H1 (cell line): ENCODE results near the gene SMIM1. TPM values are rescaled to one million over a fixed set of nuclear protein-coding genes. Genes with fewer than 3 reads are reported as not detected.

ENCODE experiments used
- CTCF ChIA-PET: fragments of 300-600 bp; sonication (Branson Sonifier 250); formaldehyde crosslinking; loops from one replicate; lab custom pipeline; 2021; ENCODE audit not compliant: partially characterized antibody; lab: Charles Lee
- POLR2A ChIA-PET: fragments of 300-600 bp; sonication (Branson Sonifier 250); formaldehyde crosslinking; loops from one replicate; lab custom pipeline; 2021; ENCODE audit warnings: inconsistent platforms; ENCODE audit not compliant: partially characterized antibody; lab: Charles Lee
- DNase-seq, 2 experiments: peaks; one replicate each; pipeline versions ENCODE4 v3.0.0 to v3.0.0-alpha.2; 2010 to 2022; ENCODE audit warnings: low spot score in 2 of 2, low read depth in 1 of 2, mixed read lengths in 1 of 2
- FAIRE-seq: peaks from 2 replicates; lab custom pipeline; 2011; peaks lifted over from hg19 to GRCh38; lab: Jason Lieb, UNC
- H2AFZ ChIP-seq: 2 replicates; pipeline ENCODE4 v1.8.1; 2012; ENCODE audit warnings: low read length, inconsistent platforms
- H2AK5ac ChIP-seq: 2 replicates; pipeline ENCODE4 v1.6.1; 2013; ENCODE audit warnings: low read depth, low read length
- H2BK120ac ChIP-seq: replicated peaks from 2 replicates; pipeline ENCODE3; 2013; ENCODE audit warnings: low read depth, low read length, inconsistent platforms
- H2BK12ac ChIP-seq: 2 replicates; pipeline ENCODE4 v1.6.1; 2013; ENCODE audit warnings: low read depth, low read length
- H2BK15ac ChIP-seq: 2 replicates; pipeline ENCODE4 v1.6.1; 2013; ENCODE audit warnings: low read length
- H2BK20ac ChIP-seq: 2 replicates; pipeline ENCODE4 v1.6.1; 2013; ENCODE audit warnings: low read length
- H2BK5ac ChIP-seq: 2 replicates; pipeline ENCODE4 v1.6.1; 2013; ENCODE audit warnings: low read depth, low read length
- H3K14ac ChIP-seq: 2 replicates; pipeline ENCODE4 v1.6.1; 2013; ENCODE audit warnings: inconsistent platforms; ENCODE audit not compliant: insufficient read length
- H3K18ac ChIP-seq: 2 replicates; pipeline ENCODE4 v1.6.1; 2013; ENCODE audit warnings: low read length; ENCODE audit errors: extremely low read depth
- H3K23ac ChIP-seq: 2 replicates; pipeline ENCODE4 v1.6.1; 2013; ENCODE audit warnings: inconsistent platforms; ENCODE audit not compliant: insufficient read length
- H3K23me2 ChIP-seq: 2 replicates; pipeline ENCODE4 v1.6.1; 2013; ENCODE audit warnings: low read depth, low read length
- H3K27ac ChIP-seq: 2 replicates; pipeline ENCODE4 v1.6.1; 2011; ENCODE audit warnings: low read depth, low read length, inconsistent platforms
- H3K27me3 ChIP-seq, 4 experiments: replicated peaks in 1 of 4; 1 replicate in 1 of 4; 2 replicates in 3 of 4; pipeline versions ENCODE4 v1.6.1 to v1.8.1; 2011 to 2013; ENCODE audit warnings: low read length in 3 of 4, mild to moderate bottlenecking in 3 of 4, inconsistent platforms in 2 of 4, mixed read lengths in 2 of 4, moderate library complexity in 1 of 4; ENCODE audit not compliant: control insufficient read depth in 3 of 4, insufficient read depth in 3 of 4; ENCODE audit errors: extremely low read depth in 1 of 4
- H3K36me3 ChIP-seq, 4 experiments: 2 replicates each; pipeline versions ENCODE4 v1.6.1 to v1.8.1; 2011 to 2013; ENCODE audit warnings: mild to moderate bottlenecking in 4 of 4, low read length in 3 of 4, moderate library complexity in 2 of 4, control low read depth in 1 of 4, inconsistent platforms in 1 of 4; ENCODE audit not compliant: insufficient read depth in 4 of 4, control insufficient read depth in 2 of 4
- H3K4ac ChIP-seq: replicated peaks from 2 replicates; pipeline ENCODE3; 2013; ENCODE audit warnings: low read length, low read depth, mixed read lengths, inconsistent platforms; ENCODE audit not compliant: insufficient read length
- H3K4me1 ChIP-seq, 4 experiments: replicated peaks in 1 of 4; 1 replicate in 1 of 4; 2 replicates in 3 of 4; pipeline versions ENCODE4 v1.6.1 to v1.8.1; 2011 to 2013; ENCODE audit warnings: low read length in 3 of 4, inconsistent platforms in 2 of 4, mixed read lengths in 1 of 4; ENCODE audit not compliant: insufficient read depth in 4 of 4, control insufficient read depth in 3 of 4
- H3K4me2 ChIP-seq, 2 experiments: 2 replicates each; pipeline versions ENCODE4 v1.6.1 to v1.8.1; 2011 to 2013; ENCODE audit warnings: low read depth in 2 of 2, low read length in 2 of 2, control low read depth in 1 of 2, inconsistent platforms in 1 of 2, mild to moderate bottlenecking in 1 of 2; ENCODE audit not compliant: insufficient read depth in 1 of 2
- H3K4me3 ChIP-seq, 4 experiments: fragments of 200-600, 300-600 bp in 1 of 4; sonication (generic), shearing (Covaris generic), sonication (Bioruptor Twin) in 1 of 4; 2 replicates each; pipeline versions ENCODE4 v1.5.1 to v1.8.1; 2011 to 2016; ENCODE audit warnings: low read length in 4 of 4, low read depth in 3 of 4, control low read depth in 2 of 4, inconsistent platforms in 2 of 4, mild to moderate bottlenecking in 2 of 4, mixed read lengths in 1 of 4, moderate library complexity in 1 of 4; ENCODE audit not compliant: insufficient read depth in 2 of 4; ENCODE audit errors: extremely low read depth in 1 of 4
- H3K56ac ChIP-seq: replicated peaks from 2 replicates; pipeline ENCODE3; 2013; ENCODE audit warnings: low read depth, mild to moderate bottlenecking, mixed read lengths, low read length, inconsistent platforms; ENCODE audit not compliant: insufficient read length
- H3K79me1 ChIP-seq: 2 replicates; pipeline ENCODE4 v1.6.1; 2013; ENCODE audit warnings: low read depth, low read length, control low read depth
- H3K79me2 ChIP-seq, 2 experiments: 2 replicates each; pipeline versions ENCODE4 v1.6.1 to v1.8.1; 2012 to 2013; ENCODE audit warnings: low read length in 2 of 2, mild to moderate bottlenecking in 2 of 2, inconsistent platforms in 1 of 2; ENCODE audit not compliant: insufficient read depth in 2 of 2, control insufficient read depth in 1 of 2
- H3K9ac ChIP-seq, 4 experiments: replicated peaks in 1 of 4; 1 replicate in 1 of 4; 2 replicates in 3 of 4; pipeline versions ENCODE4 v1.6.1 to v1.8.1; 2011 to 2013; ENCODE audit warnings: low read depth in 3 of 4, low read length in 3 of 4, control low read depth in 2 of 4, mild to moderate bottlenecking in 2 of 4, moderate library complexity in 2 of 4, inconsistent platforms in 1 of 4; ENCODE audit errors: extremely low read depth in 1 of 4
- H3K9me3 ChIP-seq, 2 experiments: 2 replicates each; pipeline versions ENCODE4 v1.6.1 to v1.8.1; 2012 to 2013; ENCODE audit warnings: mild to moderate bottlenecking in 2 of 2, moderate library complexity in 2 of 2, control low read depth in 1 of 2, inconsistent platforms in 1 of 2, low read depth in 1 of 2, low read length in 1 of 2, mixed read lengths in 1 of 2; ENCODE audit not compliant: insufficient read depth in 2 of 2
- H4K20me1 ChIP-seq, 2 experiments: replicated peaks in 1 of 2; 2 replicates each; pipeline versions ENCODE3 to v1.8.1; 2011 to 2013; ENCODE audit warnings: inconsistent platforms in 2 of 2, low read length in 2 of 2, mild to moderate bottlenecking in 1 of 2; ENCODE audit not compliant: insufficient read depth in 2 of 2, control insufficient read depth in 1 of 2
- H4K5ac ChIP-seq: 2 replicates; pipeline ENCODE4 v1.6.1; 2013; ENCODE audit warnings: low read length, low read depth, mixed read lengths, inconsistent platforms; ENCODE audit not compliant: insufficient read length
- H4K8ac ChIP-seq: 2 replicates; pipeline ENCODE4 v1.8.0; 2013; ENCODE audit warnings: mild to moderate bottlenecking, moderate library complexity, low read length, inconsistent platforms; ENCODE audit not compliant: insufficient read depth; ENCODE audit errors: extremely low read depth
- H4K91ac ChIP-seq: replicated peaks from 2 replicates; pipeline ENCODE3; 2013; ENCODE audit warnings: low read length, mixed read lengths, inconsistent platforms; ENCODE audit not compliant: insufficient read length
- CHD2 ChIP-seq: IDR thresholded peaks from 2 replicates; pipeline ENCODE4 v1.6.1; 2012; ENCODE audit warnings: low read length, improper control_type of control experiment
- CTBP2 ChIP-seq: IDR thresholded peaks from 2 replicates; pipeline ENCODE4 v1.7.0; 2011; ENCODE audit warnings: borderline replicate concordance, mild to moderate bottlenecking, moderate library complexity, mixed read lengths, low read length; ENCODE audit not compliant: insufficient read depth, insufficient read length
- HDAC2 ChIP-seq, 2 experiments: fragments of 300-600 bp in 1 of 2; sonication (generic) in 1 of 2; IDR thresholded peaks; 2 replicates each; pipeline ENCODE4 v1.6.1; 2011 to 2012; ENCODE audit warnings: low read depth in 2 of 2, low read length in 2 of 2, mild to moderate bottlenecking in 2 of 2, moderate library complexity in 2 of 2, borderline replicate concordance in 1 of 2, inconsistent platforms in 1 of 2
- NANOG ChIP-seq: IDR thresholded peaks from 2 replicates; pipeline ENCODE4 v1.6.1; 2011; ENCODE audit warnings: low read length, low read depth, mild to moderate bottlenecking, inconsistent platforms; ENCODE audit not compliant: insufficient read depth, poor library complexity, severe bottlenecking
- POLR2A ChIP-seq, 2 experiments: IDR thresholded peaks; 1 replicate in 1 of 2; 2 replicates in 1 of 2; pipeline ENCODE4 v1.6.1; 2011; ENCODE audit warnings: low read depth in 2 of 2, low read length in 2 of 2, mild to moderate bottlenecking in 2 of 2; ENCODE audit errors: control extremely low read depth in 1 of 2
- SIRT6 ChIP-seq: IDR thresholded peaks from one replicate; pipeline ENCODE4 v1.7.1; 2012; ENCODE audit warnings: low read length, inconsistent platforms
- SP4 ChIP-seq: IDR thresholded peaks from 2 replicates; pipeline ENCODE4 v1.6.1; 2012; ENCODE audit warnings: low read length, inconsistent platforms
- YY1 ChIP-seq: IDR thresholded peaks from 2 replicates; pipeline ENCODE4 v1.6.1; 2011; ENCODE audit warnings: low read depth, mild to moderate bottlenecking, low read length
- WGBS, 2 experiments: shearing (Covaris generic) in 1 of 2; methylation state at CpG; one replicate each; pipeline versions ENCODE4 v1.1.6 to v1.1.7; 2013 to 2015; ENCODE audit warnings: low lambda C conversion rate in 2 of 2, mixed read lengths in 2 of 2, inconsistent platforms in 1 of 2, low coverage in 1 of 2, missing lambda C conversion rate in 1 of 2; ENCODE audit not compliant: insufficient replicate concordance in 2 of 2, insufficient coverage in 1 of 2, insufficient read length in 1 of 2; ENCODE audit errors: extremely low coverage in 1 of 2, missing lambda C conversion rate in 1 of 2; 5-methylcytosine and 5-hydroxymethylcytosine counted together
- polyA plus RNA-seq, 7 experiments: library from polyadenylated mRNA; depleted of rRNA in 3 of 7; stranded (reverse) in 5 of 7; unstranded in 2 of 7; fragments of >200 nt in 5 of 7; fragments of 200-250 nt in 2 of 7; gene quantifications; 1 replicate in 5 of 7; 2 replicates in 1 of 7; 4 replicates in 1 of 7; pipeline versions ENCODE4 v1.2.1 to v1.2.3, GENCODE V29; 2011 to 2013; ENCODE audit warnings: missing spikeins in 2 of 7, mixed read lengths in 2 of 7
- total RNA-seq: library from RNA; stranded (reverse); fragmentation: NEBNext Ultra II Directional; extraction: Animal tissue kit (Norgen Biotek cat#: 25700); gene quantifications from 2 replicates; pipeline ENCODE4 v1.2.1, GENCODE V29; 2021

The SMIM1 gene
- total and polyA plus RNA-seq, 2 of the 8 experiments (the other 6 are each of a cell fraction or from before 2014, with no cell fraction given) = 7.7 to 9.7 TPM

DNA sequence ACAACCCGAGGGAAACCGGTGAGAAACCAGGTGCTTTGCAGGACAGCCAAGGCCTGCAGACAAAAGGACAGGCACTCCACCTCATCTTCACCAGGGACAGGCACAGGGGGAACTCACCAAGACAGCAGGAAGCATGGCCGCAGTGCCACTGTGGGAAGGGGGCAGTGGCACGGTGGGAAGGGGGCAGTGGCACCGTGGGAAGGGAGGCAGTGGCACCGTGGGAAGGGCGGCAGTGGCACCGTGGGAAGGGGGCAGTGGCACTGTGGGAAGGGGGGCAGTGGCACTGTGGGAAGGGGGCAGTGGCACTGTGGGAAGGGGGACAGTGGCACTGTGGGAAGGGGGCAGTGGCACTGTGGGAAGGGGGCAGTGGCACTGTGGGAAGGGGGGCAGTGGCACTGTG is 52.1 kb downstream of the SMIM1 start:
- FAIRE-seq = no peak
- no peak overlapping the region for H2AFZ ChIP-seq
- H3K27me3 ChIP-seq = no peaks in the 10 kb centered on the region
- H3K56ac ChIP-seq = no peak overlapping the region
- no peak overlapping the region for H2BK15ac ChIP-seq
- H2AK5ac ChIP-seq = no peak overlapping the region
- DNase-seq = no peak
- no peaks in the 10 kb centered on the region for H3K79me2 ChIP-seq
- H2BK120ac ChIP-seq = no peak overlapping the region
- no peak overlapping the region for H4K5ac ChIP-seq
- H4K20me1 ChIP-seq = peaks cover 1 to 11% of the 10 kb centered on the region in 2 experiments
- H3K9ac ChIP-seq = no peak overlapping the region
- no peak overlapping the region for H3K4me2 ChIP-seq
- no peak overlapping the region for H3K4ac ChIP-seq
- peaks cover 0 to 6% (median 0%) of the 10 kb centered on the region in 4 experiments; a peak in 3 of 8 replicates for H3K36me3 ChIP-seq
- no peak overlapping the region for H3K27ac ChIP-seq
- H2BK5ac ChIP-seq = no peak overlapping the region
- no peak for TF ChIP-seq SIRT6
- no peak for TF ChIP-seq HDAC2 (IDR thresholded peaks at IDR 0.05; ENCODE audit: borderline replicate concordance in 1 of 2, low read depth in 2 of 2, low read length in 2 of 2)
- no peak for TF ChIP-seq NANOG
- TF ChIP-seq CHD2 = no peak
- no peak for TF ChIP-seq YY1
- TF ChIP-seq CTBP2 = no peak
- no peak for TF ChIP-seq SP4
- no peak for TF ChIP-seq POLR2A (IDR thresholded peaks at IDR 0.05; ENCODE audit: control extremely low read depth in 1 of 2, low read depth in 2 of 2, low read length in 2 of 2)
- H3K18ac ChIP-seq = no peak overlapping the region
- no peak overlapping the region for H2BK12ac ChIP-seq
- H3K23me2 ChIP-seq = no peaks in the 10 kb centered on the region
- ChIA-PET CTCF (interaction anchor here (2.2 kb wide), 1 partner anchor 10 kb away, joined by 5 read pairs; no protein-coding TSS in a partner anchor), POLR2A (no interaction called here)
- no peaks in the 10 kb centered on the region for H3K4me1 ChIP-seq
- no peak overlapping the region for H3K23ac ChIP-seq
- H4K8ac ChIP-seq = no peak overlapping the region
- H3K14ac ChIP-seq = no peak overlapping the region
- no peaks in the 10 kb centered on the region for H3K79me1 ChIP-seq
- no peaks in the 10 kb centered on the region for H3K9me3 ChIP-seq
- H4K91ac ChIP-seq = no peak overlapping the region
- 80% methylated on average over 3 of the region's 8 CpGs; no CpG with 5 or more reads in 1 of the 2 experiments for WGBS, 2 experiments
- H3K4me3 ChIP-seq = no peak overlapping the region
- H2BK20ac ChIP-seq = no peak overlapping the region
